Mesodermal cell (in vitro differentiated cells): ENCODE measurements around the gene LRIT2.

Experiments used
- H3K27ac ChIP-seq: 2 replicates; pipeline ENCODE4 v1.7.0; 2013; ENCODE audit warnings: mild to moderate bottlenecking, low read depth, low read length, moderate library complexity; ENCODE audit not compliant: severe bottlenecking
- H3K36me3 ChIP-seq: 2 replicates; pipeline ENCODE4 v1.7.1; 2013; ENCODE audit warnings: mild to moderate bottlenecking, low read length, moderate library complexity; ENCODE audit not compliant: control insufficient read depth, insufficient read depth
- H3K4me1 ChIP-seq: one replicate; pipeline ENCODE4 v1.7.1; 2013; ENCODE audit warnings: mild to moderate bottlenecking, low read length; ENCODE audit not compliant: insufficient read depth, control insufficient read depth, poor library complexity, severe bottlenecking
- H3K4me3 ChIP-seq: 2 replicates; pipeline ENCODE4 v1.7.0; 2013; ENCODE audit warnings: low read length, control low read depth, mild to moderate bottlenecking; ENCODE audit not compliant: insufficient read depth, poor library complexity, severe bottlenecking; ENCODE audit errors: extremely low read depth
- H3K9me3 ChIP-seq: 2 replicates; pipeline ENCODE4 v1.7.1; 2013; ENCODE audit warnings: mild to moderate bottlenecking, low read length, moderate library complexity; ENCODE audit not compliant: control insufficient read depth
- WGBS, 2 experiments: methylation state at CpG; one replicate each; pipeline ENCODE4 v1.1.5; 2013; ENCODE audit warnings: missing lambda C conversion rate in 2 of 2; ENCODE audit not compliant: insufficient coverage in 2 of 2; 5-methylcytosine and 5-hydroxymethylcytosine counted together

The LRIT2 gene

DNA sequence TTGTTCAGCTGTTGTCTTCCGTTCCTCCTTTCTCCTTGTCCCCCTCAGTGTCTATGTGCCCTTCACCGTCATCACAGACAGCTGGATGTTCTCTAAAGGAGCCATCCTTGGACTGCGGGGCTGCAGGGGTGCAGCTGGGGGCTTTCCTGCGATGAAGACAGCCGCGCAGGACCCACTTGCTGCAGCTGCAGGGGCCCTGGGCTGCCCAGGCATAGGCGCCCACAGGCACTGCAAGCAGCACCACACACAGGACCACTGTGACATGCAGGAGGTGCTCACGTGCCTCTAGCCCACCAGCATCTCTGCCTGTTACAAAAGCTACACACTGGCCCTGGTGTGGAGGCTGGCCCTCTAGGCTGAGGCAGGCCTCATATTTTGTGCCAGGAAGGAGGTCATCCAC is 3.4 kb downstream of the LRIT2 start:
- 56 to 80% methylated on average over 4 to 8 of the region's 8 CpGs for WGBS, 2 experiments
- no peaks in the 10 kb centered on the region for H3K9me3 ChIP-seq

GRCh38 chr10:84217746-84218145 is 7.6 kb downstream of the LRIT2 start:
- H3K36me3 ChIP-seq: no peaks in the 10 kb centered on the region
- no peaks in the 10 kb centered on the region for H3K9me3 ChIP-seq
- H3K4me1 ChIP-seq: no peaks in the 10 kb centered on the region
- H3K27ac ChIP-seq: no peak overlapping the region
- H3K4me3 ChIP-seq: no peak overlapping the region
- 88% methylated on average over 4 of the region's 4 CpGs for WGBS, 2 experiments

More for the DNA sequence above, 3.4 kb downstream of the LRIT2 start:
- no peak overlapping the region for H3K27ac ChIP-seq
- no peak overlapping the region for H3K4me3 ChIP-seq
- H3K36me3 ChIP-seq: no peaks in the 10 kb centered on the region
- H3K4me1 ChIP-seq: no peaks in the 10 kb centered on the region

GRCh38 chr10:84216834-84217233 is 8.5 kb downstream of the LRIT2 start:
- no peak overlapping the region for H3K27ac ChIP-seq
- H3K36me3 ChIP-seq: no peaks in the 10 kb centered on the region
- no peak overlapping the region for H3K4me3 ChIP-seq
- H3K4me1 ChIP-seq: no peaks in the 10 kb centered on the region
- no peaks in the 10 kb centered on the region for H3K9me3 ChIP-seq
- 88 to 91% methylated on average over 7 to 9 of the region's 9 CpGs for WGBS, 2 experiments

GRCh38 chr10:84214612-84215235 is 10.6 kb downstream of the LRIT2 start:
- WGBS, 2 experiments: 68 to 74% methylated on average over 9 to 12 of the region's 12 CpGs
- no peaks in the 10 kb centered on the region for H3K4me1 ChIP-seq
- H3K4me3 ChIP-seq: no peak overlapping the region
- H3K27ac ChIP-seq: no peak overlapping the region
- no peaks in the 10 kb centered on the region for H3K9me3 ChIP-seq
- H3K36me3 ChIP-seq: no peaks in the 10 kb centered on the region

DNA sequence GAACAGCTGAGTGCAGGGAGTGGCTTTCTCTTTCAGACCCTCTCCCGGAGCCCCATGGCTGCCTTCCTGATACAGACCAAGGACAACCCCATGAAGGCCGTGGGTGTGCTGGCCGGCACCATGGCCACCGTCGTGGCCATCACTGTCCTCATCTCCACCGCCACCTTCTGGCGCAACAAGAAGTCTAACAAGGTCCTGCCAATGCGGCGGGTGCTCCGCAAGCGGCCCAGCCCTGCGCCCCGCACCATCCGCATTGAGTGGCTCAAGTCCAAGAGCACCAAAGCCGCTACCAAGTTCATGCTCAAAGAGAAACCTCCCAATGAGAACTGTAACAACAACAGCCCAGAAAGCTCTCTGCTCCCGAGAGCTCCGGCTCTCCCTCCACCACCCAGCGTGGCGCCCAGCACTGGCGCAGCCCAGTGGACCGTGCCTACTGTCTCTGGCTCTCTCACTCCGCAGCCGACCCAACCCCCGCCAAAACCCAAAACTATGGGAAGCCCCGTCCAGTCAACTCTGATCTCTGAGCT is 11.2 kb downstream of the LRIT2 start:
- Histone ChIP-seq H3K36me3 (no peaks in the 10 kb centered on the region), H3K4me3 (no peak overlapping the region), H3K4me1 (no peaks in the 10 kb centered on the region), H3K9me3 (no peaks in the 10 kb centered on the region), H3K27ac (no peak overlapping the region)
- 89 to 96% methylated on average over 20 to 25 of the region's 25 CpGs for WGBS, 2 experiments

DNA sequence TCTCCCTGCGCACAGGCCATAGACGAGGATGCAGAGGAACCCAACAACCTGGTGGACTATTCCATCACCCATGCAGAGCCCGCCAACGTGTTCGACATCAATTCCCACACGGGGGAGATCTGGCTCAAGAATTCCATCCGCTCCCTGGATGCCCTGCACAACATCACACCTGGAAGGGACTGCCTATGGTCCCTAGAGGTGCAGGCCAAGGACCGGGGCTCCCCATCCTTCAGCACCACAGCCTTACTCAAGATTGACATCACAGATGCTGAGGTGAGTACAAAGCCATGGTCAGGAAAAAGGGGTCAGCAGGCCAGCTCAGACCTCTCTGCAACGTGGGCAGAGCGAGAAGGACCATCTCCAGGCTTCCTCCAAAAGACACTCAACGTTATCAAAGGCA is 12.3 kb downstream of the LRIT2 start:
- Histone ChIP-seq H3K4me1 (no peaks in the 10 kb centered on the region), H3K4me3 (no peak overlapping the region), H3K9me3 (no peaks in the 10 kb centered on the region), H3K36me3 (no peaks in the 10 kb centered on the region), H3K27ac (no peak overlapping the region)
- 85 to 88% methylated on average over 8 to 10 of the region's 11 CpGs for WGBS, 2 experiments

DNA sequence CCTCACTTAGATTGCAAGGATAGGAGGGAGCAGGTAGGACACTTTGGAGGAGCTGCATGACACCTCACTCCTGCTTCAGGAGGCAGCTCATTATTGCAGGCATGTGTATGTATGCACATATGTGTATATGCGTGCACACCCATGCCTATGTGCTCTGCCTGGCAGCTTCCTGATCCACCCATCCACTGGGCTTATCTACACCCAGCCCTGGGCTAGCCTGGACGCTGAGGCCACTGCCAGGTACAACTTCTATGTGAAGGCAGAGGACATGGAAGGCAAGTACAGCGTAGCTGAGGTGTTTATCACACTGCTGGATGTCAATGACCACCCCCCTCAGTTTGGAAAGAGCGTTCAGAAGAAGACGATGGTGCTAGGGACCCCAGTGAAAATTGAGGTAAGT is 13.3 kb downstream of the LRIT2 start:
- Histone ChIP-seq H3K4me3 (no peak overlapping the region), H3K27ac (no peak overlapping the region), H3K36me3 (no peaks in the 10 kb centered on the region), H3K9me3 (no peaks in the 10 kb centered on the region), H3K4me1 (no peaks in the 10 kb centered on the region)
- 67 to 84% methylated on average over 2 to 5 of the region's 5 CpGs for WGBS, 2 experiments

DNA sequence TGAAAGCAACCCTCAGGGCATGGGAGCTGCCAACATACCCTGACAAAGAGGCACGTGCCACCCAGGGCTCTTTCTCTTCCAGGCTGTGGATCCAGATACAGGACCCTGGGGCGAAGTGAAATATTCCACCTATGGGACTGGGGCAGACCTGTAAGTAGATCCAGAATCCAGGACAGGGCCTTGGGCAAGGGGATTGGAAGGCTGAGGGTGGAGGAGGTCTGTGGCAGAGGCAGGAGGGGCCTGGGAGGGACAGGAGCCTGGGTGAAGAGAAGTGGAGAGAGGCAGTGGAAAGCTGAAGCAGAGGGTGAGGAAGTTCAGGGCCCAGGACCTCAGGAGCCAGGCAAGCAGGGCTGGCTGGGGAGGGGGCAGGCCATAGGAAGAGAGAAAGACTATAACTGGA is 13.8 kb downstream of the LRIT2 start:
- WGBS, 2 experiments: 78 to 85% methylated on average over 2 of the region's 2 CpGs
- no peaks in the 10 kb centered on the region for H3K9me3 ChIP-seq
- H3K4me3 ChIP-seq: no peak overlapping the region
- H3K27ac ChIP-seq: no peak overlapping the region
- H3K36me3 ChIP-seq: no peaks in the 10 kb centered on the region
- no peaks in the 10 kb centered on the region for H3K4me1 ChIP-seq

DNA sequence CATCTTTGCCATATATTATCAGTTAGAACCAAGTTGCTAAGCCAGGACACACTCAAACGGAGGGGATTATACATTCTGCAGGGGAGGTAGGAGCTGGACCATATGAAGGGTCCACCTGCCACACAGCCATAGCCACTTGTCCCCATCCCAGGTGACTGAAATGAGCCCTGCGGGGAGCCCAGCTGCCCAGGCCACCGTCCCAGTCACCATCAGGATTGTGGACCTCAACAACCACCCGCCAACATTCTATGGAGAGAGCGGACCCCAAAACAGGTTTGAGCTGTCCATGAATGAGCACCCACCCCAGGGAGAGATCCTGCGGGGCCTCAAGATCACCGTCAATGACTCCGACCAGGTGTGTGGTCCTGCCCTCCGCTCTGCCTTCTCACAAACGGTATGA is 17.3 kb downstream of the LRIT2 start:
- WGBS, 2 experiments: 83 to 88% methylated on average over 7 to 8 of the region's 10 CpGs

GRCh38 chr10:84205853-84206525 is 19.4 kb downstream of the LRIT2 start:
- H3K36me3 ChIP-seq: no peaks in the 10 kb centered on the region
- H3K9me3 ChIP-seq: no peaks in the 10 kb centered on the region
- H3K27ac ChIP-seq: no peak overlapping the region
- H3K4me3 ChIP-seq: no peak overlapping the region
- 71 to 87% methylated on average over 5 to 6 of the region's 6 CpGs for WGBS, 2 experiments
- no peaks in the 10 kb centered on the region for H3K4me1 ChIP-seq

More for the DNA sequence above, 17.3 kb downstream of the LRIT2 start:
- Histone ChIP-seq H3K9me3 (no peaks in the 10 kb centered on the region), H3K27ac (no peak overlapping the region), H3K4me3 (no peak overlapping the region), H3K36me3 (no peaks in the 10 kb centered on the region), H3K4me1 (no peaks in the 10 kb centered on the region)
